Activated T-cell treated with anti-CD3 and anti-CD28 coated beads, Interleukin-2, amount 50 U/mL, for 4 hours (primary cell): ENCODE results near the gene MIA2. TPM values are rescaled to one million over a fixed set of nuclear protein-coding genes. Genes with fewer than 3 reads are reported as not detected.
"Not testable (repeated sequence)": the region's sequence is repeated elsewhere in the genome, so short reads cannot be mapped to it uniquely, and the experiment has no call there.

Source experiments
- ATAC-seq, 2 donors: fragments of 200-7000 bp; cut with Tn5 transposase; one replicate each; pipeline ENCODE4 v1.10.0; 2021
- DNase-seq: peaks from one replicate; pipeline ENCODE4 v3.0.0-alpha.2; 2020
- H3K27me3 Mint-ChIP-seq: one replicate; pipeline ENCODE4 v1.8.0; 2021; ENCODE audit warnings: low read depth, mixed read lengths
- H3K36me3 Mint-ChIP-seq: one replicate; pipeline ENCODE4 v1.8.0; 2022; ENCODE audit warnings: mixed read lengths; ENCODE audit not compliant: insufficient read depth
- H3K4me1 Mint-ChIP-seq: one replicate; pipeline ENCODE4 v1.8.0; 2021; ENCODE audit warnings: low read depth, mixed read lengths
- H3K4me3 Mint-ChIP-seq: one replicate; pipeline ENCODE4 v1.8.0; 2021; ENCODE audit warnings: mild to moderate bottlenecking, moderate library complexity, mixed read lengths
- H3K9me3 Mint-ChIP-seq: one replicate; pipeline ENCODE4 v1.8.0; 2021; ENCODE audit warnings: mixed read lengths
- total RNA-seq, 3 donors: library from RNA; stranded (reverse); gene quantifications; one replicate each; pipeline ENCODE4 v1.2.1, GENCODE V29; 2021

The MIA2 gene
- total RNA-seq = 10 to 100 TPM; 14.7 to 19.7 (median 14.8) TPM

GRCh38 chr14:39233680-39234326 lies at the start of gene MIA2:
Gene MIA2 (plus strand): TSS chr14:39233915. CDS start chr14:39234115, 200 bp downstream.
- Mint-ChIP-seq H3K27me3 (no peaks in the 10 kb centered on the region), H3K4me3 (no peak within 1 kb of the TSS), H3K4me1 (peaks cover 23% of the 10 kb centered on the region)

GRCh38 chr14:39184628-39185255 lies 49.0 kb upstream of the MIA2 start:
- Mint-ChIP-seq H3K4me3 (no peak overlapping the region), H3K9me3 (no peaks in the 10 kb centered on the region), H3K36me3 (peaks cover 29% of the 10 kb centered on the region), H3K27me3 (no peaks in the 10 kb centered on the region), H3K4me1 (peaks cover 13% of the 10 kb centered on the region)
- ATAC-seq (no peak), DNase-seq (no peak)

More at GRCh38 chr14:39233680-39234326, at the start of gene MIA2:
- no peak for DNase-seq
- Mint-ChIP-seq H3K9me3 (no peaks in the 10 kb centered on the region), H3K36me3 (no peaks in the 10 kb centered on the region)
- no peak for ATAC-seq

- DNase-seq (no peak), ATAC-seq (no peak)
- H3K4me3 Mint-ChIP-seq = no peak overlapping the region
- peaks cover 28% of the 10 kb centered on the region for H3K36me3 Mint-ChIP-seq
- no peaks in the 10 kb centered on the region for H3K27me3 Mint-ChIP-seq
- no peaks in the 10 kb centered on the region for H3K9me3 Mint-ChIP-seq
- peaks cover 13% of the 10 kb centered on the region for H3K4me1 Mint-ChIP-seq
Measured at GRCh38 chr14:39185256-39186049, 48.3 kb upstream of the MIA2 start.

- ATAC-seq = no peak
- H3K4me3 Mint-ChIP-seq = no peak overlapping the region
Measured at GRCh38 chr14:39186941-39187525, 46.7 kb upstream of the MIA2 start.

GRCh38 chr14:39203659-39204606 lies 29.8 kb upstream of the MIA2 start:
- H3K27me3 Mint-ChIP-seq = no peaks in the 10 kb centered on the region
- DNase-seq (no peak), ATAC-seq (no peak)
- H3K36me3 Mint-ChIP-seq = no peaks in the 10 kb centered on the region
- H3K4me3 Mint-ChIP-seq = no peak overlapping the region
- peaks cover 16% of the 10 kb centered on the region for H3K4me1 Mint-ChIP-seq
- H3K9me3 Mint-ChIP-seq = no peaks in the 10 kb centered on the region

More at GRCh38 chr14:39186941-39187525, 46.7 kb upstream of the MIA2 start:
- H3K4me1 Mint-ChIP-seq = peaks cover 13% of the 10 kb centered on the region
- peaks cover 31% of the 10 kb centered on the region for H3K36me3 Mint-ChIP-seq
- no peaks in the 10 kb centered on the region for H3K9me3 Mint-ChIP-seq
- no peak for DNase-seq
- no peaks in the 10 kb centered on the region for H3K27me3 Mint-ChIP-seq

GRCh38 chr14:39207430-39207829 lies 26.3 kb upstream of the MIA2 start:
- not testable (repeated sequence) for H3K36me3 Mint-ChIP-seq, H3K9me3 Mint-ChIP-seq, H3K27me3 Mint-ChIP-seq, ATAC-seq, DNase-seq
- peak overlapping the region; percentile 19 for H3K4me3 Mint-ChIP-seq
- H3K4me1 Mint-ChIP-seq = peaks cover 16% of the 10 kb centered on the region

GRCh38 chr14:39211109-39211741 lies 22.5 kb upstream of the MIA2 start:
- no peak for ATAC-seq

GRCh38 chr14:39212034-39212433 lies 21.7 kb upstream of the MIA2 start:
- DNase-seq = no peak
- peaks cover 1% of the 10 kb centered on the region for H3K9me3 Mint-ChIP-seq
- peaks cover 12% of the 10 kb centered on the region for H3K4me1 Mint-ChIP-seq

More at GRCh38 chr14:39211109-39211741, 22.5 kb upstream of the MIA2 start:
- Mint-ChIP-seq H3K9me3 (no peaks in the 10 kb centered on the region), H3K27me3 (no peaks in the 10 kb centered on the region), H3K4me3 (no peak overlapping the region), H3K4me1 (peaks cover 15% of the 10 kb centered on the region), H3K36me3 (no peaks in the 10 kb centered on the region)
- no peak for DNase-seq

GRCh38 chr14:39212693-39213092 lies 21.0 kb upstream of the MIA2 start:
- Mint-ChIP-seq H3K27me3 (no peaks in the 10 kb centered on the region), H3K4me1 (peaks cover 8% of the 10 kb centered on the region), H3K9me3 (peaks cover 4% of the 10 kb centered on the region), H3K4me3 (no peak overlapping the region), H3K36me3 (no peaks in the 10 kb centered on the region)
- ATAC-seq (no peak), DNase-seq (no peak)

More at GRCh38 chr14:39212034-39212433, 21.7 kb upstream of the MIA2 start:
- Mint-ChIP-seq H3K27me3 (no peaks in the 10 kb centered on the region), H3K36me3 (no peaks in the 10 kb centered on the region), H3K4me3 (no peak overlapping the region)
- no peak for ATAC-seq

- Mint-ChIP-seq H3K4me1 (peaks cover 8% of the 10 kb centered on the region), H3K36me3 (no peaks in the 10 kb centered on the region), H3K4me3 (no peak overlapping the region), H3K27me3 (no peaks in the 10 kb centered on the region), H3K9me3 (peaks cover 4% of the 10 kb centered on the region)
- no peak for DNase-seq
- ATAC-seq = no peak
Measured at GRCh38 chr14:39217214-39217879, 16.4 kb upstream of the MIA2 start.

- H3K9me3 Mint-ChIP-seq = peaks cover 4% of the 10 kb centered on the region
- no peak overlapping the region for H3K4me3 Mint-ChIP-seq
- H3K36me3 Mint-ChIP-seq = no peaks in the 10 kb centered on the region
- DNase-seq (no peak), ATAC-seq (no peak)
- peaks cover 8% of the 10 kb centered on the region for H3K4me1 Mint-ChIP-seq
- H3K27me3 Mint-ChIP-seq = no peaks in the 10 kb centered on the region
Measured at GRCh38 chr14:39218171-39218769, 15.4 kb upstream of the MIA2 start.

GRCh38 chr14:39219075-39219499 lies 14.6 kb upstream of the MIA2 start:
- Mint-ChIP-seq H3K4me3 (no peak overlapping the region), H3K36me3 (no peaks in the 10 kb centered on the region), H3K27me3 (no peaks in the 10 kb centered on the region), H3K4me1 (peaks cover 8% of the 10 kb centered on the region), H3K9me3 (peaks cover 4% of the 10 kb centered on the region)
- no peak for DNase-seq
- ATAC-seq = no peak
